Right cardiac atrium (tissue), 5 donors: ENCODE measurements around the gene PLXNA3. TPM values are rescaled to one million over a fixed set of nuclear protein-coding genes. Genes with fewer than 3 reads are reported as not detected.

ENCODE experiments used
- ATAC-seq, 2 donors: fragments of 200-7000 bp; cut with Tn5 transposase; one replicate each; pipeline versions ENCODE4 v1.8.0 to v1.9.1; 2020; ENCODE audit warnings: moderate library complexity in 2 of 2, mild to moderate bottlenecking in 1 of 2
- DNase-seq, 3 donors: peaks; one replicate each; pipeline ENCODE4 v3.0.0-alpha.2; 2020
- H3K27ac ChIP-seq: one replicate; pipeline ENCODE4 v1.5.1; 2013; ENCODE audit warnings: mild to moderate bottlenecking, low read length, control low read depth, moderate library complexity
- H3K27me3 ChIP-seq: one replicate; pipeline ENCODE4 v1.6.1; 2013; ENCODE audit not compliant: control insufficient read depth, insufficient read depth
- H3K4me1 ChIP-seq: one replicate; pipeline ENCODE4 v1.6.1; 2013; ENCODE audit warnings: low read length; ENCODE audit not compliant: control insufficient read depth, insufficient read depth
- H3K4me3 ChIP-seq: one replicate; pipeline ENCODE4 v1.5.1; 2013; ENCODE audit warnings: low read length, control low read depth
- H3K9me3 ChIP-seq: one replicate; pipeline ENCODE4 v1.6.1; 2013; ENCODE audit warnings: low read length; ENCODE audit not compliant: control insufficient read depth
- WGBS: extraction: QIAGEN DNeasy Blood & Tissue Kit; methylation state at CpG from one replicate; pipeline ENCODE4 v1.1.7; 2013; 5-methylcytosine and 5-hydroxymethylcytosine counted together
- intact Hi-C, 4 donors: fragments of 100-400 bp; cut with DNase I; formaldehyde crosslinking; loops; one replicate each; pipeline versions ENCODE4 v1.11.0 to v1.14.0; 2022 to 2023
- microRNA-seq, 2 donors: library from miRNA; unstranded; fragments of <30 nt; microRNA quantifications; one replicate each; pipeline ENCODE4 v1.2.0, GENCODE V29; 2020 to 2021
- polyA plus RNA-seq: library from polyadenylated mRNA; stranded (reverse); fragments of 200-250 nt; gene quantifications from one replicate; pipeline ENCODE4 v1.2.3, GENCODE V29; 2013
- total RNA-seq, 4 donors: library from RNA; stranded (reverse); fragmentation: NEBNext Ultra II Directional; extraction: Animal tissue kit (Norgen Biotek cat#: 25700); gene quantifications; one replicate each; pipeline ENCODE4 v1.2.1, GENCODE V29; 2021
- donor health status: healthy with polysubstance abuse.
- donor health status: DM: no; HTN: yes; CAD: no.
- donor health status: DM: no; HTN: no; CAD: no.
- donor health status: DM: no; HTN: yes; CAD: no; lungs with severe emphysema.
- donor health status: DM: yes; HTN: yes; CAD: no.

PLXNA3 gene
- total and polyA plus RNA-seq, 5 donors, result 12.2 to 34.0 (median 26.6) TPM

GRCh38 chrX:154517101-154517781 lies 59.2 kb downstream of the PLXNA3 start:
- WGBS, result 30% methylated on average over 25 of the region's 25 CpGs
- H3K9me3 ChIP-seq, result no peaks in the 10 kb centered on the region
- peaks cover 3% of the 10 kb centered on the region for H3K4me1 ChIP-seq
- H3K27ac ChIP-seq, result peak overlapping the region; percentile 80
- intact Hi-C loops, result loop anchor here in 1 of 4 donors (10.0 kb wide), 1 partner anchor 112 kb away; the partner anchor contains the start of gene DNASE1L1
- H3K4me3 ChIP-seq, result no peak overlapping the region
- H3K27me3 ChIP-seq, result no peaks in the 10 kb centered on the region
- DNase-seq (peak in 1 of 3 donors; percentile 67), ATAC-seq (peak; percentile 2 to 3)

GRCh38 chrX:154519389-154519788 lies 61.3 kb downstream of the PLXNA3 start:
- Histone ChIP-seq H3K4me3 (no peak overlapping the region), H3K27me3 (no peaks in the 10 kb centered on the region), H3K9me3 (no peaks in the 10 kb centered on the region), H3K27ac (no peak overlapping the region), H3K4me1 (peaks cover 3% of the 10 kb centered on the region)
- intact Hi-C loops, result loop anchor here in 1 of 4 donors (10.0 kb wide), 1 partner anchor 115 kb away; the partner anchor contains the start of gene DNASE1L1
- WGBS, result 91% methylated on average over 8 of the region's 8 CpGs
- ATAC-seq, result no peak
- DNase-seq, result no peak

- 81% methylated on average over 14 of the region's 14 CpGs for WGBS
- ATAC-seq, result no peak
- H3K27me3 ChIP-seq, result no peaks in the 10 kb centered on the region
- no peak for DNase-seq
- peaks cover 2% of the 10 kb centered on the region for H3K4me1 ChIP-seq
- H3K27ac ChIP-seq, result no peak overlapping the region
- H3K9me3 ChIP-seq, result no peaks in the 10 kb centered on the region
- intact Hi-C loops, result no loop called here
- no peak overlapping the region for H3K4me3 ChIP-seq
Observed at GRCh38 chrX:154525606-154526490, 67.8 kb downstream of the PLXNA3 start.

GRCh38 chrX:154526901-154527675 lies 69.0 kb downstream of the PLXNA3 start:
- ATAC-seq, result peak; percentile 84 to 88

More at GRCh38 chrX:154526901-154527675, 69.0 kb downstream of the PLXNA3 start:
- intact Hi-C loops, result no loop called here
- Histone ChIP-seq H3K27me3 (no peaks in the 10 kb centered on the region), H3K4me3 (peak overlapping the region; percentile 43), H3K4me1 (peaks cover 2% of the 10 kb centered on the region), H3K9me3 (no peaks in the 10 kb centered on the region), H3K27ac (peak overlapping the region; percentile 96)
- 4% methylated on average over 15 of the region's 15 CpGs for WGBS
- DNase-seq, result peak; percentile 80 to 93 (median 92)

Small RNAs within 50 kb of the gene (microRNA-seq; reads per million reads assigned to microRNA genes)
- 0 to 0.42 reads per million in 2 donors for gene MIR6858

Other genes with a start within 250 kb of the PLXNA3 start
- not detected for gene OPN1MW2, start 238.5 kb upstream of the PLXNA3 start, total RNA-seq
- not detected for gene OPN1MW2, start 238.5 kb upstream of the PLXNA3 start, polyA plus RNA-seq
- not detected for gene OPN1MW3, start 200.7 kb upstream of the PLXNA3 start, total RNA-seq
- not detected for gene OPN1MW3, start 200.7 kb upstream of the PLXNA3 start, polyA plus RNA-seq
- not detected for gene TEX28, start 163.2 kb upstream of the PLXNA3 start, total RNA-seq
- gene TEX28, start 163.2 kb upstream of the PLXNA3 start, polyA plus RNA-seq, result not detected
- gene TKTL1, start 162.5 kb upstream of the PLXNA3 start, total RNA-seq, result 10 to 100 TPM in 1 of 4 donors, 1 to 10 TPM in 3; 5.5 to 11.9 (median 9.1) TPM
- 6.0 TPM for gene TKTL1, start 162.5 kb upstream of the PLXNA3 start, polyA plus RNA-seq
- 100 to 1,000 TPM; 262 to 363 (median 298) TPM for gene FLNA, start 83.6 kb upstream of the PLXNA3 start, total RNA-seq
- 271 TPM for gene FLNA, start 83.6 kb upstream of the PLXNA3 start, polyA plus RNA-seq
- 10 to 100 TPM; 58.5 to 72.9 (median 60.0) TPM for gene EMD, start 79.0 kb upstream of the PLXNA3 start, total RNA-seq
- gene EMD, start 79.0 kb upstream of the PLXNA3 start, polyA plus RNA-seq, result 86.1 TPM
- gene RPL10, start 59.9 kb upstream of the PLXNA3 start, total RNA-seq, result 1,000 to 10,000 TPM; 2,034 to 2,544 (median 2,211) TPM
- gene RPL10, start 59.9 kb upstream of the PLXNA3 start, polyA plus RNA-seq, result 2,857 TPM
- 10 to 100 TPM; 47.3 to 52.6 (median 51.2) TPM for gene DNASE1L1, start 49.0 kb upstream of the PLXNA3 start, total RNA-seq
- 60.5 TPM for gene DNASE1L1, start 49.0 kb upstream of the PLXNA3 start, polyA plus RNA-seq
- gene TAFAZZIN, start 46.7 kb upstream of the PLXNA3 start, total RNA-seq, result 10 to 100 TPM; 38.0 to 45.0 (median 39.0) TPM
- gene TAFAZZIN, start 46.7 kb upstream of the PLXNA3 start, polyA plus RNA-seq, result 43.9 TPM
- 10 to 100 TPM; 73.7 to 83.8 (median 77.4) TPM for gene ATP6AP1, start 29.6 kb upstream of the PLXNA3 start, total RNA-seq
- 63.1 TPM for gene ATP6AP1, start 29.6 kb upstream of the PLXNA3 start, polyA plus RNA-seq
- 10 to 100 TPM; 82.7 to 99.3 (median 96.9) TPM for gene GDI1, start 21.1 kb upstream of the PLXNA3 start, total RNA-seq
- gene GDI1, start 21.1 kb upstream of the PLXNA3 start, polyA plus RNA-seq, result 102 TPM
- 10 to 100 TPM; 48.6 to 54.0 (median 53.0) TPM for gene FAM50A, start 14.1 kb upstream of the PLXNA3 start, total RNA-seq
- 88.7 TPM for gene FAM50A, start 14.1 kb upstream of the PLXNA3 start, polyA plus RNA-seq
- 10 to 100 TPM; 16.3 to 22.0 (median 19.5) TPM for gene LAGE3, start 21.0 kb downstream of the PLXNA3 start, total RNA-seq
- gene LAGE3, start 21.0 kb downstream of the PLXNA3 start, polyA plus RNA-seq, result 25.8 TPM
- gene UBL4A, start 28.3 kb downstream of the PLXNA3 start, total RNA-seq, result 10 to 100 TPM; 51.1 to 62.1 (median 60.3) TPM
- 43.6 TPM for gene UBL4A, start 28.3 kb downstream of the PLXNA3 start, polyA plus RNA-seq
- gene SLC10A3, start 32.3 kb downstream of the PLXNA3 start, total RNA-seq, result 10 to 100 TPM; 14.4 to 18.9 (median 15.5) TPM
- 17.3 TPM for gene SLC10A3, start 32.3 kb downstream of the PLXNA3 start, polyA plus RNA-seq
- gene FAM3A, start 58.0 kb downstream of the PLXNA3 start, total RNA-seq, result 10 to 100 TPM; 55.4 to 60.8 (median 58.9) TPM
- gene FAM3A, start 58.0 kb downstream of the PLXNA3 start, polyA plus RNA-seq, result 68.6 TPM
- gene G6PD, start 88.6 kb downstream of the PLXNA3 start, total RNA-seq, result 10 to 100 TPM; 16.6 to 26.4 (median 23.5) TPM
- gene G6PD, start 88.6 kb downstream of the PLXNA3 start, polyA plus RNA-seq, result 13.2 TPM
- gene IKBKG, start 89.3 kb downstream of the PLXNA3 start, total RNA-seq, result 10 to 100 TPM; 17.7 to 21.8 (median 19.1) TPM
- 17.2 TPM for gene IKBKG, start 89.3 kb downstream of the PLXNA3 start, polyA plus RNA-seq
- gene CTAG1A, start 126.9 kb downstream of the PLXNA3 start, total RNA-seq, result not detected
- gene CTAG1A, start 126.9 kb downstream of the PLXNA3 start, polyA plus RNA-seq, result not detected
- gene CTAG1B, start 161.0 kb downstream of the PLXNA3 start, total RNA-seq, result not detected
- gene CTAG1B, start 161.0 kb downstream of the PLXNA3 start, polyA plus RNA-seq, result not detected
- not detected for gene CTAG2, start 195.3 kb downstream of the PLXNA3 start, total RNA-seq
- not detected for gene CTAG2, start 195.3 kb downstream of the PLXNA3 start, polyA plus RNA-seq